HG03095 (cell line): Measurements from ENCODE around the gene CFAP61.

Experiments used
- ATAC-seq: cut with Tn5 transposase; IDR thresholded peaks from one replicate; pipeline ENCODE4 v1.9.1; 2021; ENCODE audit warnings: moderate library complexity; ENCODE audit not compliant: unreplicated experiment

The CFAP61 gene

GRCh38 chr20:20027284-20027683 is 25.0 kb upstream of the CFAP61 start:
- no peak for ATAC-seq

GRCh38 chr20:20031790-20032189 is 20.5 kb upstream of the CFAP61 start:
- ATAC-seq, result no peak

DNA sequence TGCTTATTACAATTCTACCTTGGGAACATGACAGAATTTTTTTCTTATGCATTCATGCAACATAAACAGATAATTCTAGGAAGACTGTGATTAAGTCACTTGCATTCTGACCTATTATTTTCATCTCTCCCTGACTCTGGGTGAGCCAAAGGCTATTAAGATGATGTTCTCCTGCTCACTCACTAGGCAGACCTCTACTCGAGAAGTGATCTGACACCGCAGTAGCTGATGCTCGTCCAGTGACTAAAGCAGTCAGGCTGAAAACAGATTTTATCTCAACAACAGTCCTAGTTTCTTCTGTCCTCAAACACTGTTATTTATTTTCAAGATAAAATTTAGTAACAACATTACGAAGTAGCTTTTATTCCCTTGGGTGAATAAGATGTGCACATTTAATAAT is 17.8 kb upstream of the CFAP61 start:
- no peak for ATAC-seq

DNA sequence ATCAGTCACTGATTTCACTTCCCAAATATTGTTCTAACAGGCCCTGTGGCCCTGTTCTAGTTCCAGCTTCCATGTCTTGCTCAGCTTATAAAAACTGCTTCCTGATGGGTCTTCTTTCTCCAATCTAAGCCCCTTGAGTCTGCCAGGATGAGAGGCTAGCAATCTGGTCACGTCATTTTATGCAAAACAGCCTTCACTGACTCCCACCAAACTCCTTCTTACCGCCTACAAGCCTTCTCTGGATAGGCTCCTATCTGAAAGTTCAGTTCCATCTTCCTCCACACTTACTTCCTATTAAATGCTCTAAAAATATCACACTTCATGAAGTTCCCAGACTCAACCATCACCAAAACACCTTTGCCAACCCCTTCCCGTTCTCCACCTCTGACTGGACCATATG is 15.6 kb upstream of the CFAP61 start:
- ATAC-seq, result no peak

DNA sequence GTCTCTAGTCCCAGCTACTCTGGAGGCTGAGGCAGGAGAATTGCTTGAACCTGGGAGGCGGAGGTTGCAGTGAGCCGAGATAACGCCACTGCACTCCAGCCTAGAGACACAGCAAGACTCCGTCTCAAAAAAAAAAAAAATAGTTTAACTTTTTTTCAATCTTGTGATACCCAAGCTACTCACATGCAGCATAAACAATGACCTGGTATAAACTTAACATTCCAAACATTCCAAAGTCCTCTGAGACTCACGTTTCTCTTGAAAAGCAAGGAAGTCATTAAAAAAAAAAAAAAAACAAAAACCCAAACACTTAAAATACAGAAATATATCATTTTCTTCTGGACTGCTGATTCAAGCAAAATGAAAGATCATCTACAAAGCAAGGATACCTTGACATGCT is 14.4 kb upstream of the CFAP61 start:
- ATAC-seq, result no peak

DNA sequence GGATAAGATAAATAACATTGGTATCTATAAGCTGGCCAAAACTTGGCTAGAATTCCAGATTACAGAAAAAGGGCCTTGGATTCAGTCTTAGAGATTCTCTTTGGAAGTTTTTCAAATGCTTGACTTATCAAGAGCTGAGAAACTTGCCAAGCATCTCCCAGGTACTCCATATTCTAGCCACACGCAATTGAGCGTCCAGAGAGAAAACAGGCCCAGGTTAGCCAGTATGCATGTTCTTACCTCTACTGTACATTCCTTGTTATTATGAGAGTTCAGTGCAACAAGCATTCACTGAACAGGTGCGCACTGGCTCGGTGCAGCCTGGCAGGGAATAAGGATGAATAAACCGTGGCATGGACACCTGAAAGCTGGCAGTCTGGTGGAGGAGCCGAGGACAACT is 13.7 kb upstream of the CFAP61 start:
- ATAC-seq, result no peak

DNA sequence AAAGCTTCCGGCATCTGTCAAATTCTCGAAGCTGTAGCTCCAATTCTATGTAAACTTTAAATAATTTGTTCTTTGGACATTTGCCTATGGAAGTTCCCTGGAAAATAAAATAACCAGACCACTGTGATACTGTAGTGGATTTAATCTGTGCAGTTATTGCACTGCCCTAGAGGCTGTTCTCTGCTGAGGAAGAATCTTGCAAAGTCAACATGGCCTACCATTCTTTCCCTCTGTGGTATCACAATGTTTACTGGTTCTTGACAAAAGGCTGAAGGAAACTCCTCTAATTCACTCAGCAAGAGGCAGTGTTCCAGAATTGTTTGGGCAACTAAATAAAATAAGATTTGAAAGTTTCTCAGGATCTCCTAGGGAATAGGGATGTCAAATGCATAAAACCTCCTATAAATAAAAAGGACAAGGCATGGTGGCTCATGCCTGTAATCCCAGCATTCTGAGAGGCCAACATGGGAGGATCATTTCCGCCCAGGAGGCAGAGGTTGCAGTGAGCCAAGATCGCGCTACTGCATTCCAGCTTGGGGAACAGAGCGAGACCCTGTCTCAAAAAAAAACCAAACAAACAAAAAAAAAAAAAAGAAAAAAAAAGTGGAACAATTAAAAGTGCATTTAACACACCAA is 12.5 kb upstream of the CFAP61 start:
- no peak for ATAC-seq

- ATAC-seq, result no peak
Measured at GRCh38 chr20:20051767-20052073, 612 bp upstream of the CFAP61 start.

DNA sequence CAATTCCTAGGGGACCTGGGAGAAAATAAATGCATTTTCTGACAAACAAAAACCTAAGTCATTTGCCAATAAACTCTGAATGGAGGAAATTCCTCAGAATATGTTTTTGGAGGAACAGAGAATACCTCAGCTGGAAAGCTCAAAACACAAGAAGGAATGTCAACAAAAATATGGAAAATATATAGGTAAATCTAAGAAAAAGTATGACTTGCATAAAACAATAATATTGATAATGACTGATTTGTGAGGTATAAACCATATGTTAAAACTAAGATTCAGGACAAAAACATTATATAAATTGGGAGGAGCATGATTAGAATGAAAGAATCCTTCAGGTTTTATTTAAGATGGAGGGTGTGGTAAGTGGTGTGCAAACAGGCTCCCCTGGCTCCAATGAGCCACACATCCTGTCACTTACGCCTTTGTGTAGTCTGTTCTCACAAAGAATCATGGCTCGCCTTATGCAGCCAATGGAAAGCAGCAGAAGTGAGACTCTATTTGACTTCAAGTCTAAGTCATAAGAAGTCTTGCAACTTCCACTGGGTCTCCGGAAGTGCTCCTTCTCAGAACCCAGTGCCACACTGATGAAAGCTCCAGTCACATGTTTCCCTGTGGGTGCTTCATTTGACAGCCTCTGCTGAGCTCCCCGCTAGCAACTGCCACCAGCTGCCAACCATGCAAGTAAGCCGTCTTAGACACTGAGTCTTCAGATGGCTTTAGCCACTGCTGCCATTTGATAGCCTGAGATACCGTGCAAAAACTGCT is 8.1 kb downstream of the CFAP61 start:
- ATAC-seq, result no peak

- ATAC-seq, result no peak
Measured at GRCh38 chr20:20063941-20064702, 11.8 kb downstream of the CFAP61 start.

GRCh38 chr20:20065361-20065760 is 13.0 kb downstream of the CFAP61 start:
- no peak for ATAC-seq

DNA sequence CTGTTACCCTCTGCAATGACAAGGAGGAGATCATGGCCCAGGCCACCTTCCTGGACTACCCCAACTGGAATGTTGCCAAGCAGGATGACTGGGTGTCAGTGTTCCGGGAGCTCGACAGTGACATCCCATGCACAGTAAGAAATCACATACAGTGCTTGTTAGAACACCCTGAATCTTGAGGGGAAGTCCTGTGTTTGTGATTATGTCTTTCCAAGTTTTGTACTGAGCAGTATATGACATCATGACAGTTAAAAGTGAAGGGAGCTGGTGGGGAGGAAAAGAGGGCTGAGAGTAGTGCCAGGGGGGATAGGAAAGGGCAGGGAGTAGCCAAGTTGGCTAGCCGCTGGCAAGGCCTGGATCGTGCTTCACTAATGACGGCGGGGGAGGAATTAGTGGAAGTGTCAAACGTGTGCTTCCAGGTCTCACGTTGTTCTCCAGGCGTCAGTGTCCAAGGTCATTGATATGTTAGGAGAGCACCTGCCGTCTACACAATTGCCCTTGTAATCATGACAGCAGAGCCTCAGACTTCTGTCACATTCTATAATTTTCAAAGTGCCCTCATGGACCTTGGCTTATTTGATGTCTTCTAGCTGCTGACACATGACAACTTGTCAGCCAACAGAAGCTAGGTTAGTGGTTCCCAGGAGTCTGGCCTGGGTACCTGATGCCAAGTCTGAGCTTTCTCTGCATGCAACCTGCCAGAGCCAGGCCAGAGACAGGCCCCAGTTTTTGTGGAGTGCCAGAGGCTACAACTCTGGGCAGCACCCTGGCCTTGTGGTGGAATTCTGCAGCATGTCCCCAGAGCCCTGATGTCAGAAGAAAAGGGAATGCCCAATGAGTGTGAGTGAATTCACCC is 18.8 kb downstream of the CFAP61 start:
- no peak for ATAC-seq

- ATAC-seq, result no peak
Measured at GRCh38 chr20:20073801-20074371, 21.6 kb downstream of the CFAP61 start.

DNA sequence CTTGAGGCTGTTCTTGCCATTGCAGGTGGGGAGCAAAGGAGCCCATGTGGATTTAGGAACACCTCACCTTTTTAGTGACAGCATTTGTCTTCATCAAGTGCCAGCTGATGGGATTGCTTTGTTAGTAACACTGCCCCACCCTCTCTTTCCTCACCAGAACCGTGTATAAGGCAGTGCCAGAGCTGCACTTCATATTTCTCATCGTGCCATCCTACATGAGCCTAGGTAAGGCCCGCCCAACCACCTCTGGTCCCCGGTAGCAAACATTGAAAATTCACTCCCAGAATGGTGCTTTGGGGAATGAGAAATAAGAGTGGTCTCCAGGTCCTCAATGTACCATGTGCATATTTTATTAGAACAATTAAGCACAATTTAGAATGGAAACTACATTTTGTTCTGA is 22.7 kb downstream of the CFAP61 start:
- no peak for ATAC-seq

- no peak for ATAC-seq
Measured at GRCh38 chr20:20076297-20077065, 24.1 kb downstream of the CFAP61 start.

GRCh38 chr20:20078041-20078440 is 25.7 kb downstream of the CFAP61 start:
- ATAC-seq, result no peak

- no peak for ATAC-seq
Measured at GRCh38 chr20:20079102-20079784, 26.9 kb downstream of the CFAP61 start.

DNA sequence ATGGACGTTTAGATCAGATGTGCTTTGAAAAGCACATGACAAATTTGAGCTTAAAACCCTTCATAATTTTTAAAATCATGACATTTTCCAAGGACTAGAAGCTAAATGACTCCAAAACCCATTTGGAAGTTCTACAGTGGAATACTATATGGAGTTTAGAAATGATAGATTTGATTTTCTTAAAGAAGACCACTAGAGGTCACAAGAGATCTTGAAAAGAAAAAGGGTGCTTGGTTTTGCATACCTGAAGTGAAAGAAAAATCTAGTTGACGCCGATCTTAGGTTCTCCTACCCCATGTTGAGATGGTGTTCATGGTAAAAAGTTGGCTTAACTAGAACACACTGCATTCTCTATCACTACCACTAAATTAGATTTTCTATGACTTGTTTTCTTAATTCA is 31.5 kb downstream of the CFAP61 start:
- no peak for ATAC-seq

GRCh38 chr20:20084296-20084752 is 32.0 kb downstream of the CFAP61 start:
- no peak for ATAC-seq
